NAMALWA (cell line): ENCODE measurements around the gene CORIN.
"Not testable (repeated sequence)": the region's sequence is repeated elsewhere in the genome, so short reads cannot be mapped to it uniquely, and the experiment has no call there.

Experiments used
- DNase-seq: peaks from one replicate; pipeline ENCODE4 v3.0.0-alpha.2; 2015; ENCODE audit warnings: low spot score

The CORIN gene

DNA sequence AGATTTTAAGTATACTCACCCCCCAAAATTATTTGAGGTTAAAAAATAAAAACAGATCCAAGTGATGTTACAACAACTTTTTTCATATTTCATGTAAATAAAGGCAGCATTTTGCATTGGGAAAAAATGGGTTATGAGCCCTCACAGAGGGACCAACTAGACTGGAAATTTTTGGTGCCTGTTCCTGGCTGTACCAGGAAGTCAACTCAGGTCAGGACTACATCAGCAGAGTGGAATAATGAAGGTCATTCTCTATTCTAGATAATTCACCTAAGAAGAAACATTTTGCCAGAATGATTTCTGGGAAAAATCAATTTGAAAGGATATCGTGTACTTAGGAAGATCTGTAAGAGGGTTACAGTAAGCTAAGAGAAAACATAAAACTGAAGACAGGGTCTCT is 66.8 kb downstream of the CORIN start:
- DNase-seq = no peak

GRCh38 chr4:47767956-47768355 is 69.9 kb downstream of the CORIN start:
- DNase-seq = not testable (repeated sequence)

GRCh38 chr4:47763279-47763678 is 74.6 kb downstream of the CORIN start:
- DNase-seq = no peak

GRCh38 chr4:47762376-47763266 is 75.2 kb downstream of the CORIN start:
- DNase-seq = no peak

DNA sequence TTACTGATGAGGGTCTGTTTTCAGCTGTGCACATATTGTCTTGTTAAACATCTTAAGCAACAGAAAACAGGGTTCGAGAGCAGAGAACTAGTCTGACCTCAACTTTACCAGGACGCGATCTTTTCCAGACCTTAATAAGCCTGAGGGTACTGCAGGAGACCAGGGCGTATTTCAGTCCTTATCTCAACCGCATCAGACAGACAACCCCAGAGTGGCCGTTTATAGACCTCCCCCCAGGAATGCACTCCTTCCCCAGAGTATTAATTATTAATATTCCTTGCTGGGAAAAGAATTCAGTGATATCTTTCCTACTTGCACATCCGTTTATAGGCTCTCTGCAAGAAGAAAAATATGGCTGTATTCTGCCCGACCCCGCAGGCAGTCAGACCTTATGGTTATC is 84.6 kb downstream of the CORIN start:
- DNase-seq = not testable (repeated sequence)

GRCh38 chr4:47752214-47752613 is 85.7 kb downstream of the CORIN start:
- no peak for DNase-seq

DNA sequence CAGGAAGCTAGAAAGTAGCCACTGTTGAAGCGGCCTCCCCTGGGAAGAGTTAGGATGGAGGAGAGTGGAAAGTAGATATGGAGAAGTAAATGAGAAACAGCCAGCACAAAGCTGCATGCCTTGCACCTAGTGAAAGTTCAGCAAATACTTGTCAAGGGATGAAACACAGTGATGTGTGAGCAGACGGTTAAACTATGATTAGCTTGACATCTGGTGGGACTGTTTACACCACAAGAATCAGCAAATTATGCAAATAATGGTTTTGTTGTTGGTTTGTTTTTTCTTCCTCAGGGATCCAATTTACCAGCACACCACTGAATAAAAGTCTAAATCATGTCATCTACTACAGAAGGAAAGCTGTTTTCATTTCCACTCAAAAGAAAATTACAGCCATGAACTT is 87.1 kb downstream of the CORIN start:
- no peak for DNase-seq

DNA sequence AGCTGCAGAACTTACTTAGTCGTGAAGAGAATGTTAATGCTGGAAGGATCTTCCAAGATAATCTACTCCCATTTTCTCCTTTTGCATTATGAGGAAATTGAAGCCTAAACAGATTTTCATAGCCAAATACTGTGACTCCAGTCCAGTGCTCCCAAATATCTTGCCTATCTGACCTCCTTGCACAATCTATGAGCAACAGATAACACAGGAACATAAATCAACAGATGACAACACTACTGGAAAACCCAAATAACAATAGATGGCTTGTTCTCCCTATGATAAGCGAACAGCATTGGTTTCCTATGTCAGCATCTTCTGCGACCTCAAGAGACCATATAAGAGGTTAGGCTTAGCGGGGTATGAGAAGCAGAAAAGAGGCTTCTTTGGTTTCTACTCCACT is 88.0 kb downstream of the CORIN start:
- no peak for DNase-seq

DNA sequence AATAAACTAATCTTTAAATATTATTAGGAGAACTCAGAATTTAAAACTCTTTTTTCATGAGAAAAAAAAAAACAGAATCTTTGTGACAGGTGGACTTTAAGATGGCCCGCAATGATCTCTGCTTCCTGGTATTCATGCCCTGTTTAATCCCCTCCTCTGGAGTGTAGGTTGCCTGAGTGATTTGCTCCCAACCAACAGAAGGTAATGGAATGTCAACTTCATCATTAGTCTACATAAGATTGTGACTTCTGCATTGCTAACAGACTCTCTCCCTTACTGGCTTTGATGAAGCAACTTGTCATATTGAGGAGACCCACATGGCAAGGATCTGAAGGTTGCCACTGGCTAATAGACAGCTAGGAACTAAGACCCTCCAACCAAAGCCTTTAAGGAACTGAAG is 88.8 kb downstream of the CORIN start:
- DNase-seq = no peak

DNA sequence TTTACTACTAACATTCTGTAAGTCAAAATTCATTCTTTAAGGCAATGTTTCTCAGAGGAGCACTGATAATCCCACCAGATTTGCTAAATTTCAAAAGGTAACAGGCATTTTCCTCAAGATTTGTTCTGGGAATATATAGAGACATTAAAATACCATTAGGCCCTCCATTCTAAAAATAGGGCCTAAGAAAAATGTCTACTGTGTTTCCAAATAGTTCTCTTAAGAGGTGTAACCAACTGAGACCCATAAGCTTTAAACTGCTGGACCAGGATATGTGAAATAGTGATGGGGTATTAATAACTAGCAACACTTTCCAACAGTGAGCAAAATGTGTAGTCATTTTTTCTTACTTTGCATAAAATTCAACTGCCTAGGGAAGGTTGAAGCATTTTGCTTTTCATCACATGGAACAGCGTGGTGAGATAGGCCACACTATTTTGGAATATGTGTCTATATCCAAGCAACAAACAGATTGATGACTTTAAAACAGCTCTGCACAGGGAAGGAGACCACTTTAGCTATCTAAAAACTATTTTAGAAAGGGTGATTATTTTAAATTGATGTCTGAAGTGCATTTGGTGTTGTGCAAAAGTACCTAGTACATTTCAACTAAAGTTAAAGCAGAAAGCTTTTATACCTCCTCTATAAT is 89.9 kb downstream of the CORIN start:
- DNase-seq = no peak

GRCh38 chr4:47747211-47747610 is 90.7 kb downstream of the CORIN start:
- DNase-seq = no peak

- no peak for DNase-seq
These were observed 91.7 kb downstream of the CORIN start for GRCh38 chr4:47746122-47746521.

DNA sequence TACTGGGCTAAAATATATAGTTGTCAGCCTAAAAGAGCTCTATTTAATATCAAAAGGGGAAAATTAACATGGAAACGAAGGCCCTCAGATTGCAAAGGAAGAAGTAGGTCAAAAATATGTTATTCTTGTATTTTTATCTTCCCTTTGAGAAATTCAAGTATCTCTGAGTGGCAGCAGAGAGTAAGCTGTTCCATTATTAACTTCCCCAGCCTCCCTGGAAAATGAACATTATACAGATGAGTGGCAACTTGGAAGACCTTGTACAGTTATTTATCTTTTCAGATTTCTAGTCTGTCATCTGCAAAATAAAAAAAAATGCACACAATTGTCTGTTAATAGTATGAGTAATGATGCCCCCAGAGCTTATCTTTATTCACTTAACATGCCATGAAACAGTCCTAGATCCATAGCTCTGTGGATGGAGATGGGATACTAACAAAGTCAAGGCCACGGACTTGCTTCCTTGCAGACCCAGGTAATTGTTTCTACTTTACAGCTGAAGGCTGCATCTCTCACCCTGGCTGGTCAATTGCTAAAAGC is 93.0 kb downstream of the CORIN start:
- DNase-seq = no peak

DNA sequence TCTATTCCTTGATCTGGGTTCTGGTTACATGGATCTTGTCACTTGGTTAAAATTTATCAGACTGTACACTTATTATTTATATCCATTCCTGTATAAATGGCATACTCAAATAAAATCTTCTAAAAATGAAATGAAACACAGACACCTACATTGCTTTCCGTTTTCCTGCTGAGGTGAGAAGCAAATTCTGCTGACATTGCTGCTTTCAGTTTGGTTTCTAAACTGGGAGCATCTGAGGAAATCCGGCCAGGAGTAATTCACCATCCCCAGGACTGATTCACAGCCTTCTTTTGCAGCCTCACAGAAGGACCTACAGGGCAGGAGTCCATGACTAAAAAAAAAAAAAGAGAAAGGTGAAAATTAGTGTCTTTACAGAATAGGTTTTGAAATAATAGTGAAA is 93.6 kb downstream of the CORIN start:
- no peak for DNase-seq

DNA sequence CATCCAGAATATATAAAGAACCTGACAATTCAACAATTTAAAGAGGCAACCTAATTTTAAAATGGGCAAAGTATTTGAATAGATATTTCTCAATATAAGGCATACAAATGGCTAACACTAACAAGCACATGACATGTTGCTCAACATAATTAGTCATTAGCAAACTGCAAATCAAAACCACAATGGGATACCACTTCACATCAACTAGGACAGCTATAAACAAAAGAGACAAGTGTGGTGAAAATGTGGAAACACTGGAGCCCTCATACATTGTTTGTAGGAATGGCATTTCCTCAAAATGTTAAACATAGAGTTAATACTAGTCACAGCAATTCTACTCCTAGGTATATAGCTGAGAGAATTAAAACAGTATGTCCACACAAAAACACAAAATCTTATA is 96.7 kb downstream of the CORIN start:
- DNase-seq = no peak

DNA sequence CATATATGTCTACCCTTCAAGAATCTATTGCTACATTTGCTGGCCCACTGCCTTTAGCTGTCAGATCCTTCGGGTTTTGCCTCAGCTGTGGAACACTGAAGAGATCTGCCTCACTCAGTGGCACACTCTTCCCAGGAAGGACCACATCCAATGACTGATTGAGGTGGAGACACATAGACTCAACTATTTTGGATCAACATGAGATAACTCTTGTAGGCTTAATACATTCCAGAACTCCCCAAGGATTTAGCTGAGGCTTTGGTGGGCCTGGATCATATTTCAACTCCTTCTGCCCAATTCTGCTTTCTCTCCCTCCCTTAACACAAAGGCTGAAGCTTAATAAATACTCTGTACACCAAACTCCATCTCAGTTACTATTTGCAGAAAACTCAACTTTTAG is 100.5 kb downstream of the CORIN start:
- DNase-seq = no peak

GRCh38 chr4:47736555-47736954 is 101.3 kb downstream of the CORIN start:
- DNase-seq = no peak

- DNase-seq = no peak
These were observed 101.7 kb downstream of the CORIN start for GRCh38 chr4:47736146-47736545.

GRCh38 chr4:47733302-47734175 is 104.3 kb downstream of the CORIN start:
- DNase-seq = no peak

DNA sequence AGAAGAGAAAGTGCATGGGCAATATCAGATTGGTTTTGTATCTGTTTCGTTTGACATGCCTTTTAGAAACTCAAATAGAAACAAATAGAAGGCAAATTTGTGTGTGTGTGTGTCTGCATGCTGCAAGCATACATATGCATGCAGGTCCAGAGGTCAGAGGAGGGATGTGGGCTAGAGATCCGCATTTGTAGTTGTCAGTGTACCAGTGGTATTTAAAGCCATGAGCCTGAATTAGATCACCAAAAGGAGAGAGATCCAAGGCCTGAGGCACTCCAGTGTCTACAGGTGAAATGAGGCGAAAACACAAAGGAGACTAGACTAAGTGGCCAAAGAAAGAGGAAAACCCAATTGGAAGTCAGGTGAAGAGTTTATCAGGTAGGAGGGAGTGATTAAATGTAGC is 106.7 kb downstream of the CORIN start:
- no peak for DNase-seq

- no peak for DNase-seq
These were observed 108.7 kb downstream of the CORIN start for GRCh38 chr4:47729131-47729680.
